ENCODE data around the gene MYO7A.

Gene MYO7A

DNA sequence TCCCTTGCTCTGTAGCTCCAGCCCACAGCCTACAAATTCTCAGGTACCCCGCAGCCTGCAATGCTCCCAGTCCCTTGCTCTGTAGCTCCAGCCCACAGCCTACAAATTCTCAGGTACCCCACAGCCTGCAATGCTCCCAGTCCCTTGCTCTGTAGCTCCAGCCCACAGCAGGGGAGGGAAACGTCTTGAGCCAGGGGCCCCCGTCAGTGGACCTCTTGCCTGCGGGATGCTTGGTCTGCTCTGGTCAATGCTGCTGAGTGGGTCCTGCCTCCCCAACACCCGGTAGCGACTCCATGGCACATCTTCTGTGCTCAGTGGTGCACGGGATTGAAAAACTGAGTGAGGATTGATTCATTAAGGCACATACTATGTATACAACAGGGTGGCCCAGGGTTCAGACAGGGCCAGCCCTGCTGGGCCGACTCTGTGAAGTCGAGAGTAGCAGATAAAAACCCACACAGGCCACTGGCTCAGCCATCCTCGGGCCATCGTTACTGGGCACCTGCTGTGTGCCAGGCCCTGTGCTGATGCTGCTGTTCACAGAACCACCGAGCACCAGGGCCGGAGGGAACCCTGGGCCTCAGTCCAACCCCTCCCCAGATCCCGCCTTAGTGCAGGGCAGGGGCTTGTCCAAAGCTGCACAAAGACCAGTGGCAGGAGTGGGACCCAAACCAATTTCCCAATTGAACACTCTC, 69.7 kb downstream of the MYO7A start:
- no peak for DNase-seq (ENCODE audit: extremely low read depth in 1 of 2, low read depth in 1 of 2)

- peak in 1 of 2 donors; percentile 24 for DNase-seq (ENCODE audit: extremely low read depth in 1 of 2, low read depth in 1 of 2)
These were observed 70.4 kb downstream of the MYO7A start for GRCh38 chr11:77198440-77198849.

DNA sequence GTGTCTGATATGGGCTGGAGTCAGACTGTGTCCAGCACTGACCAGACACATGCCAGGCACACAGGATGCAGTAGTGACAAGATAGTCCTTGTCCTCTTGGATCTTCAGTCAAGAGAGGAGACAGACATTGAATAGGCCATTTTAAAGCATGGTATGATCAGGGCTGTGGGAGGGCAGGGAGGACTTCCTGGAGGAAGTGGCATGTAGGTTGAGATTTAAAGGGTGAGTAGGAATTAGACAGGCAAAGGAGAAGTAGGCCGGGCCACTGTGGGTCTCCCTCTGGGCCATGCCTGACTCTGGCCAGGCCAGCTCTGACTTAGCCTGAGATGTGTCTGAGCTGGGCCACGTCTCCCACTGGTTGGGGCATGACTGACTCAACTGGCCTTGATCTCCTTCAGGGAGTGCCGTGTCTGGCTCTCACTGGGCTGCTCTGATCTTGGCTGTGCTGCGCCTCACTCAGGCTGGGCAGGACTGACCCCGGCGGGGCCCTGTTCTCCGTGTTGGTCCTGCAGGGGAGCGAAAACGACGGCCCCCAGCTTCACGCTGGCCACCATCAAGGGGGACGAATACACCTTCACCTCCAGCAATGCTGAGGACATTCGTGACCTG, 71.2 kb downstream of the MYO7A start:
- DNase-seq (ENCODE audit: extremely low read depth in 1 of 2, low read depth in 1 of 2) = no peak

DNA sequence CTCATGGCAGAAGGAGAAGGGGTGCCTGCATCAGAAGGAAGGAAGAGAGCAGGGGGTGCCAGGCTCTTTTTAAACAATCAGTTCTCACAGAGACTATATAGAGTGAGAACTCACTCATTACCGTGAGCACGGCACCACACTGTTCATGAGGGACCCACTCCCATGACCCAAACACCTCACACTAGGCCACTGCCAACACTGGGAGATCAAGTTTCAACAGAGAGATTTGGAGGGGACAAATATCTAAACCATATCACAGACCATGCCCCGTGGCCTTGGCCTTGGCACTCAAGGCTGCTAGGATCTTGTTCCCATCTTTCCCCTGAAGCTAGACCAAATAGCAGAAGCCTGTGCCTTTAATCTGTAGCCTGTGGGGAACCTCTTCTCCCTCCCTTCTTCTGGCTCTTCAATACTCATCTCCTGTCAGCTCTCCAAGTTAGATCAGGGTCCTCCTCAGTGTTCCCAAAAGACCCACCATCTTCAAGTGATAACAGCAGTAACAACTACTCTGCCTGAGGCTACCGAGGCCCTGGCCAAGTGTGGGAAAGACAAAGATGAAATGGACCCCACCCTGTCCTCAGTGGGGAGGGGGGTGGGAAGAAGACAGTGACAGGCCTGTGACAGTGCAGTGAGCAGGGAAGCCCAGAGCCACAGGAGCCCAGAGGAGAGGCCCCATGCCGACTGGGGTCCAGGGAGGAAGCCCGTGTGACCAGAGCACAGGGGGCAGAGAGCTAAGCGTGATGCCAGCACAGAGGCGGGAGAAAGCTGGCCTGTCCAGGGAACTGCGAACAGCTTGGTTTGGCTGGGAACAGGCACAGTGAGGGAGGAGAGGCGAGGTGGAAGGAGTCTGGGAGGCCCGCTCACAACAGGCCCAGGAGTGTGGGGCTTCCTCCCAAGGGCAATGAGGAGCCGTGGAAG, 72.6 kb downstream of the MYO7A start:
- no peak for DNase-seq (ENCODE audit: extremely low read depth in 1 of 2, low read depth in 1 of 2)

DNA sequence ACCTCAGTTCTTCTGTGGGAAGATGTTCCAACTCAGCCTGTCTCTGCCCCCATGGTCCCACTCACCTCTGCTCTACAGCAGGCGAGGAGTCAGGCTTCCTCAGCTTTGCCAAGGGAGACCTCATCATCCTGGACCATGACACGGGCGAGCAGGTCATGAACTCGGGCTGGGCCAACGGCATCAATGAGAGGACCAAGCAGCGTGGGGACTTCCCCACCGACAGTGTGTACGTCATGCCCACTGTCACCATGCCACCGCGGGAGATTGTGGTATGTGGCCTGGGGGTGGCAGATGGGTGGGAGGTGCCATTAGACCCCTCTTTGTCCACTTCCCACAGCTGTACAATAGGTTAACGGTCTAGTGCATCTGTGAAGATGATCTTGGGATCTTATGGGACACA, 73.3 kb downstream of the MYO7A start:
- no peak for DNase-seq (ENCODE audit: extremely low read depth in 1 of 2, low read depth in 1 of 2)

DNA sequence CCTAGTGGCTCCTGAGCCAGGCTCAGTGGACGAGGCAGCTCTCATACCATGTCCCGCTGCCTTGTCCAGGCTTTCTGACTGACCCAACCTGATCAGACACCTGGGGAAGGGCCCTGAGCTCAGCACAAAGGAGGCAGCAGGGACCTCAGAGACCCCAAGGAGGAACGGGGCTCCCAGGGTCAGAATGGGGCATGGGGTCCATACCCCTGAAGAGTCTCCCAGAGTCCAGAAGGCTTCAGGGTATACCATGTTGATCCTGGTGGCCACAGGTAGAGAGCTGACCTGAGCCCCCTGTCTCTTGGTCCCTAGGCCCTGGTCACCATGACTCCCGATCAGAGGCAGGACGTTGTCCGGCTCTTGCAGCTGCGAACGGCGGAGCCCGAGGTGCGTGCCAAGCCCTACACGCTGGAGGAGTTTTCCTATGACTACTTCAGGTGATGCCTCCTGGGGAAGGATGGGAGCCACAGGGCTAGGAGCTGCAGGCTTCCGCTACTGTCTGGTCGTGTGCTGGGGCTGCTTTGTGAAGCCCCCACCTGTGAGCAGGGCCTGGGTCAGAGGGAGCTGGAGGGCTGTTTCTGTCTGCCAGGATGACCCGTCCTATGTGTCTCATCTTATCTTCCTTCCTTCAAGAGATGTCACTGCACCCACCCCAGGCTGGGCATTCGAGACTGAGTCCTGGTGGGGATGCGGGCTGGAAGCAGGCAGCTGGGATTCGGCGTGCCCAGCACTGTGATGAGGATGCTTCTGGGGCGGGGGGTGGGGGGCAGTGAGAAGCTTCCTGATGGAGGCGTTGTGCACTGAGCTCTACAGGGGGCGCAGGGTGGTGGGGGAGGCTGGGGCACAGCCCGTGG, 74.2 kb downstream of the MYO7A start:
- DNase-seq (ENCODE audit: extremely low read depth in 1 of 2, low read depth in 1 of 2) = no peak

- no peak for DNase-seq (ENCODE audit: extremely low read depth in 1 of 2, low read depth in 1 of 2)
These were observed 75.2 kb downstream of the MYO7A start for GRCh38 chr11:77202941-77203900.

DNA sequence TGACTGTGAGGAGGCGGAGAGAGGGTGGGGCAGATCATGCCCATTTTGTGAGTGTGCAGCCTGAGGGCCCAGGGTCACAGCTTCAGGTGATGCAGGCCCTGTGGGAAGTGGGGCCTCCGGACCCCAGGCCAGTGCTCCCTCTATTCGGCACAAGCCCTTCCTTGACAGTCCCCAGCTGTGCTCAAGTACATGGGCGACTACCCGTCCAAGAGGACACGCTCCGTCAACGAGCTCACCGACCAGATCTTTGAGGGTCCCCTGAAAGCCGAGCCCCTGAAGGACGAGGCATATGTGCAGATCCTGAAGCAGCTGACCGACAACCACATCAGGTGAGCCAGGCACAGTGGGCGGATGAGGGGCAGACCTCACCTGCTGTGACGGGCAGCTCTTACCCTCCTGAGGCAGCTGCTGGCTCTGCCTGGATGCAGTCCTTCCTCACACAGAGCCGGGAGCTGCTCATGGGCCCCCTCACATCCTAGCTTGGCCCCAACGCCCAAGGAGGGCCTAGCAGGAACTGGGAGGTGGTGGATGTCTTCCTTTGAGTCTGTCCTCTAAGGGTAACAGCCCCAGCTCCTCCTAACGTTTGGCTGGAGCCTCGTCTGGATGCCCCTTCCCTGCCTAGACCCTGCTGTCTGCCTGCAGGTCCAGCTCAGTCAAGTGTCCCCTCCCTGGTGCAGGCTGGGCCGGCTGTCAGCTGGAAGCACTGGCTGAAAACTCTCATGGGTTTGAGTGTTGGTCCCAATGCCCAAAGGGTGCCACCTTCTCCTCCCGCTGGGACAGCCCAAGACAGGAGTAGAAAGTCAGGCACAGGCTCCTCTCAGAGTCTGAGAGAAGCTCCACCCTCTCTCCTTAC, 76.1 kb downstream of the MYO7A start:
- DNase-seq (ENCODE audit: extremely low read depth in 1 of 2, low read depth in 1 of 2) = no peak

- no peak for DNase-seq (ENCODE audit: extremely low read depth in 1 of 2, low read depth in 1 of 2)
These were observed 76.9 kb downstream of the MYO7A start for GRCh38 chr11:77204754-77205466.

GRCh38 chr11:77205467-77206263, 77.6 kb downstream of the MYO7A start:
- DNase-seq (ENCODE audit: extremely low read depth in 1 of 2, low read depth in 1 of 2) = no peak

GRCh38 chr11:77206264-77207018, 78.4 kb downstream of the MYO7A start:
- DNase-seq (ENCODE audit: extremely low read depth in 1 of 2, low read depth in 1 of 2) = no peak

DNA sequence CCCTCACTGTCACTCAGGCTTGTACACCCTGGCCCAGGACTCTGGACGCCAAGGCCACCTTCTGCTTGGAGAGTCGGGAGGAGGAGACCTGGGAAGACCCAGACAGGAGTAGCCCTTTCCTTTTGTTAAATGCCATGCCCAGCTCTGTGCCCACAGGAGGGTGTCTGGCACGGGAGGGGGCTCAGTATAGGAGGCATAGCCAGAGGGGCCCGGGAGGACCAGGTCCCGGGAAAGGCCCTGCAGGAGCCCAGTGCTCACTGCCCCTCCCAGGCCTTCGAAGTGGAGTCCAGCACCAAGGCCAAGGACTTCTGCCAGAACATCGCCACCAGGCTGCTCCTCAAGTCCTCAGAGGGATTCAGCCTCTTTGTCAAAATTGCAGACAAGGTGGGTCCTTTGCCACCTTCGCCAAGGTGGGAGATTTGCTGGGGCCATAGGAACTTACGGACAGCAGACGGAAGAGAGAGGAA, 79.0 kb downstream of the MYO7A start:
- no peak for DNase-seq (ENCODE audit: extremely low read depth in 1 of 2, low read depth in 1 of 2)

DNA sequence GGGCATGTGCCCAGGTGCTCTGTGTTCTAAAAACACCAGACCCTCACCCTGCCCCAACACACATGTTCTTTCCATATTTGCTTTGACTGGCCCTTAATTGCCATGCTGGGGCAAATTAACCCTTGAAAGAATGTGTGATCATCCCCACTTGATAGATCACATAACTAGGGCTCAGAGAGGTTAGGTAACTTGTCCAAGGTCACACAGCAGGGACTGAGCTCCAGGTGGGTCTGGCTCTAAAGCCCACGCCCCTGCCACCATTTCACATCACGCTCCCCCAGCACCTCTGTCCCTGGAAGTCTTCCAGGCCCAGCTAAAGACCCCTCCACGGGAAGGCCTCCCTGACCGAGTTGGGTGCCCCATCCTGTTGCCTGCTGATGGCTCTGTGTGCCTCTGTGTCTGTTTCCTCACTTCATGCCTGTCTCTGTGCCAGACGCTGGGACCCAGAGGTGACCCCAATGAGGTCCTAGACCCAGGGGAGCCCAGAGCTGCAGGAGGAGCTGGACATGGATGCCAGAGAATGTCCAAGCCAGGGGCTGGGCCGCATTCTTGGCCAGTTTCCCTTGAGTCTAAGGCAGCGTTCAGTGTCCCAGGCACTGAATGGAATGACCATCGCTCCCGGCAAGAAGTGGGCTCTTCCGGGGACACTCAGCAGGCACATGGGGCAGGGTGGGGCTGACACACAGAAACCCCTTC, 79.7 kb downstream of the MYO7A start:
- DNase-seq (ENCODE audit: extremely low read depth in 1 of 2, low read depth in 1 of 2) = no peak

- DNase-seq (ENCODE audit: extremely low read depth in 1 of 2, low read depth in 1 of 2) = no peak
These were observed 80.5 kb downstream of the MYO7A start for GRCh38 chr11:77208535-77208934.

DNA sequence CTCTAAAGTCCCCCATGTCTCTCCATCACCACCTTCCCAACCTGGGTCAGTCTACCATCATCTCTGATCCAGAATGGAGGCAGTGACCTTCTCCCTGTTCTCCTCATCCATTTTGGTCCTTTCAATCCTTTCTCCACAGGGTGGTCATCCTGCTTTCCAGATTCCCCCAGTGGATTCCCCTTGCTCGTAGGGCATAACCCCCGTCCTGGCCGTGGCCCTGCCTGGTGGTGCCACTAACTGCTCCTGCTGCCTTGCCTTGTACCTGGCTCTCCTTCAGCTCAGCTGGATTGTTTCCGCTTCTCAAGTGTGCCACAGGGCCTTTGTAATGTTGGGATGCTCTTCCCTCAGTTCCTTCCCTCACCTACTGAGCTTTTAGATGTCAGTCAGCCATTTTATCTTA, 81.6 kb downstream of the MYO7A start:
- DNase-seq (ENCODE audit: extremely low read depth in 1 of 2, low read depth in 1 of 2) = no peak

DNA sequence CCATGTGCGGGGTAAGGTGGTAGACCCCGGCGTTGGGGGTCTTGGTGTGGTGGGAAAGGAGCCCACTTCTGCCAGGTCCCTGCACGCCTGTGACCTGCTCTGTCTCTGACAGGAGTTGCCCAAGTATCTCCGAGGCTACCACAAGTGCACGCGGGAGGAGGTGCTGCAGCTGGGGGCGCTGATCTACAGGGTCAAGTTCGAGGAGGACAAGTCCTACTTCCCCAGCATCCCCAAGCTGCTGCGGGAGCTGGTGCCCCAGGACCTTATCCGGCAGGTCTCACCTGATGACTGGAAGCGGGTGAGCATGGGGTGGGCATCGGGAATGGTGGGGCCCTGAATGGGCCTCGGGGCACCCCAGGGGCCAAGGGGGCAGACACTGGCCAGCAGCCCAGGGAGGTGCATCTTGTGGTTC, 83.0 kb downstream of the MYO7A start:
- DNase-seq (ENCODE audit: extremely low read depth in 1 of 2, low read depth in 1 of 2) = no peak

Measured in stimulated activated CD8-positive, alpha-beta memory T cell treated with anti-CD3 and anti-CD28 coated beads, Interleukin-7, amount 100 ng/mL, for 48 hours (primary cell).